Skin epidermis (tissue), 12 donors: ENCODE measurements around the gene KRT72.

Source experiments
- H3K27ac ChIP-seq, 21 experiments: fragments of 200-600 bp; sonication (generic) in 11 of 21; one replicate each; pipeline ENCODE4 v1.5.0; 2020; ENCODE audit warnings: mild to moderate bottlenecking in 3 of 21, inconsistent platforms in 2 of 21, moderate library complexity in 2 of 21
- H3K4me3 ChIP-seq, 7 experiments: fragments of 200-600 bp; sonication (generic) in 2 of 7; one replicate each; pipeline ENCODE4 v1.5.0; 2020; ENCODE audit warnings: inconsistent platforms in 2 of 7, mild to moderate bottlenecking in 2 of 7, moderate library complexity in 1 of 7

KRT72 gene

GRCh38 chr12:52631264-52631663 is 30.0 kb upstream of the KRT72 start:
- Histone ChIP-seq H3K27ac (no peak overlapping the region), H3K4me3 (no peak overlapping the region)

DNA sequence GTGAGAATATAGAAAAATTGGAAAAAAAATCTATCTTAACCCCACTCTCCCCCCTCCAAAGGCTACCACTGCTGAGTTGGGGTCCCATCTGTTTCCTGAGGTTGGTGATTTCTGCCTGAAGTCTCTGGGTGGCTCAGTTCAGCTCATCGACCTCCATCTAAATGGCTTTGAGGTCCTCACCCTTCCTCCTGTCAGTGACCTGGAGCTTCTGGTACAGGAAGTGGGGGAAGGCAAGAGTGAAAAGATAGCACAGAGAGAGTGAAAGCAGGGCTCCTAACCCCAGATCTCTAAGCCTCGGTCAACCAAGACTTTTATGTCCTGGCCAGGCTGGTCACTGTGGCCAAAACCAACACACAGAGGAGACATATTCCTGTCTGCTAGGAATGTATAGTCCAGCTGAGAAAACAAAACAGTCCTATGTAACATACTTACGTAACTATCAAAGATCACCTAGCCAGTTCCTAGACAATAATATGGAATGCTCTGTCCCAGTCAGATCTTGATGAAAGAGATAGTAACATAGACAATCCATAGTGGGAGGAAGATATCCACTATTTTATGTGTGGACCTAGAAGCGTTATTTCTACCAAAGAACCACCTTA is 29.4 kb upstream of the KRT72 start:
- no peak overlapping the region for H3K4me3 ChIP-seq
- H3K27ac ChIP-seq = no peak overlapping the region

- Histone ChIP-seq H3K4me3 (no peak overlapping the region), H3K27ac (no peak overlapping the region)
Measured at GRCh38 chr12:52630008-52630500, 28.8 kb upstream of the KRT72 start.

GRCh38 chr12:52629281-52630007 is 28.2 kb upstream of the KRT72 start:
- Histone ChIP-seq H3K27ac (no peak overlapping the region), H3K4me3 (no peak overlapping the region)

GRCh38 chr12:52628841-52629240 is 27.6 kb upstream of the KRT72 start:
- Histone ChIP-seq H3K4me3 (no peak overlapping the region), H3K27ac (no peak overlapping the region)

- Histone ChIP-seq H3K4me3 (no peak overlapping the region), H3K27ac (no peak overlapping the region)
Measured at GRCh38 chr12:52628111-52628507, 26.8 kb upstream of the KRT72 start.

DNA sequence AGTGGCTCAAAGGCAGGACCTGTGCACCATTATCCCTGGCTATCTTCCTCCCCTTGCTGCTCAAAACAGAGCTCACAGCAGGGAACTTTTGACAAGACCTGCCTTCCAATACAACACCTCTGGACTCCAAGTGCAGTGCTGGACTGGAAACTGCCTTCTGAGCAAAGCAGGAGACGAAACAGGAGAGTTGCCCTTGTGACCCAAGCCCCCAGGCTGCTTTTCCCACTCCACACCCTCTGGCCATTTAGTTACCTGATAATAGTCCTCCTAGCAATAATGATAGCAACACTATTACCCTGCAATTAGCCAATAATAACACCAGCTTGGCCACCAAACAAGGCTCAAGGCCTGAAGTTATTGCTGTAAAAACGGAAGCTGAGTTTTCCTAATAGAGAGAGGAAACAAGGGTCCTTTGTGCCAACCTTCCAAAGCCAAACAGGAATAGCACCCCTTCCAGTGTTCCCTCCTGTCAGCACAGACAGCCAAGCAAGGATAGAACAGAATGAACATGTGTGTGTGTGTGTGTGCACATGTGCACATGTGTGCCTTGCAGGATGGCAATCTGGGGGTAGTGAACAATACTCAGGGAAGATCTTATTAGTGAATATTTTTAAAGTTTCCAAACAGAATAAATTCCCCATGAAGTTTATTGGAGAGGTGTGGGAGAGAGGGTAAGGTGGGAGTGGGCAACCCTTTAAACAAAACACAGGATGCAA is 26.3 kb upstream of the KRT72 start:
- H3K4me3 ChIP-seq = no peak overlapping the region
- H3K27ac ChIP-seq = no peak overlapping the region

- Histone ChIP-seq H3K27ac (no peak overlapping the region), H3K4me3 (no peak overlapping the region)
Measured at GRCh38 chr12:52622349-52622748, 21.1 kb upstream of the KRT72 start.

- Histone ChIP-seq H3K4me3 (no peak overlapping the region), H3K27ac (no peak overlapping the region)
Measured at GRCh38 chr12:52618866-52619265, 17.6 kb upstream of the KRT72 start.

GRCh38 chr12:52618216-52618615 is 17.0 kb upstream of the KRT72 start, which contains the start of gene KRT73:
Gene KRT73 (minus strand): TSS chr12:52618559. CDS start chr12:52618524, 35 bp downstream.
- Histone ChIP-seq H3K27ac (no peak within 1 kb of the TSS), H3K4me3 (no peak within 1 kb of the TSS)

DNA sequence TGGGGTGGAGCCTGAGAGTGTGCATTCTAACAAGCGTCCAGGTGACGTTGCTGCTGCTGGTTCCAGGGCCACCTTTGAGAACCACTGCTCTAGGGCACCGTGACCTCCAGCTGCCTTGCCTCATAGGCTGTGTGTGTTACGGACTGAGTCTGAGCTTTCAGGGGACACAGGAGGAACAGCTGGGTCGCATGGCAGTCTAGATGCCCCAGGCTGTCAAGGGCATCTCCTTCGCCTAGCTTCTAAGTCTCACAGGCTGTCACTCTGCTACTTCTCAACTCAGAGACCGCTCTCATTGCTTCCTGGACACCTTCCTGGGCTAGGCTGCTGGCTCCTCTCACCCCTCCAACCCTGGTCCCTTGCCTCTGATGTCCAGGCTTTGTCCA is 16.1 kb upstream of the KRT72 start:
- Histone ChIP-seq H3K27ac (no peak overlapping the region), H3K4me3 (no peak overlapping the region)

DNA sequence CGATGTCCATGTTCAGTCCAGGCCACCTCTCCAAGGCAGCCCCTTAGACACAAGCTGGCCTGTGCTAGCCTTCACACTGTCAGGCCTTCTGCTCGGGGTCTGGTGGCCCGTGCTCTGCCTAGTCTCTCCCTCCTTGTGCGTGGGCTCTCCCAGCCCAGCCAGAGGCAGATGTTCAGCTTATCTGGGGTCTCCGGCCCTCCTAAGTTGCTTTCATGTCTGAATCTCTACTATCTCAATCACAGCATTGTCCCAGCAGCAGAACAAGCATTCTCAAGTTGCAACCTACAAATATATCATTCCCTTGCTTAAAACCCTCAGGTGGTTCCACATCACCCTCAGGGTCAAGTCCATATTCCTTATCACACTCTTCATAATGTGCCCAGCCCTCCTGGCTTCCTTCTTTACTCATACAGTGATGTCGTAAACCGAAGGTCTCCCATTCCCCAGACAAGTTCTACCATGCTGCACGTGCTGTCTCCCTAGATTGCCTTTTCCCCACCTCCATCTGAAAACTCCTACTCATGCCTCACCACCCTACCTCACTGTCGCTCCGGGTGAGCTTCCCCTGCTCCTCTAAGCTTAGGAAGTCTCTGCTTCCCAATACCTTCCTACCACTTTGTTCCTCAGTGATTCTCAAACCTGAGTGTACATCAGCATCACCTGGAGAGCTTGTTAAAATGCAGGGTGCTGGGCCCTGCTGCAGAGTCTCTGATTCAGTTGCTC is 15.6 kb upstream of the KRT72 start:
- no peak overlapping the region for H3K27ac ChIP-seq
- H3K4me3 ChIP-seq = no peak overlapping the region

- no peak overlapping the region for H3K4me3 ChIP-seq
- peak overlapping the region in 1 of 21 experiments; percentile 27 for H3K27ac ChIP-seq
Measured at GRCh38 chr12:52615912-52616311, 14.6 kb upstream of the KRT72 start.

GRCh38 chr12:52615208-52615868 is 14.1 kb upstream of the KRT72 start:
- Histone ChIP-seq H3K4me3 (no peak overlapping the region), H3K27ac (peak overlapping the region in 1 of 21 experiments; percentile 27)

DNA sequence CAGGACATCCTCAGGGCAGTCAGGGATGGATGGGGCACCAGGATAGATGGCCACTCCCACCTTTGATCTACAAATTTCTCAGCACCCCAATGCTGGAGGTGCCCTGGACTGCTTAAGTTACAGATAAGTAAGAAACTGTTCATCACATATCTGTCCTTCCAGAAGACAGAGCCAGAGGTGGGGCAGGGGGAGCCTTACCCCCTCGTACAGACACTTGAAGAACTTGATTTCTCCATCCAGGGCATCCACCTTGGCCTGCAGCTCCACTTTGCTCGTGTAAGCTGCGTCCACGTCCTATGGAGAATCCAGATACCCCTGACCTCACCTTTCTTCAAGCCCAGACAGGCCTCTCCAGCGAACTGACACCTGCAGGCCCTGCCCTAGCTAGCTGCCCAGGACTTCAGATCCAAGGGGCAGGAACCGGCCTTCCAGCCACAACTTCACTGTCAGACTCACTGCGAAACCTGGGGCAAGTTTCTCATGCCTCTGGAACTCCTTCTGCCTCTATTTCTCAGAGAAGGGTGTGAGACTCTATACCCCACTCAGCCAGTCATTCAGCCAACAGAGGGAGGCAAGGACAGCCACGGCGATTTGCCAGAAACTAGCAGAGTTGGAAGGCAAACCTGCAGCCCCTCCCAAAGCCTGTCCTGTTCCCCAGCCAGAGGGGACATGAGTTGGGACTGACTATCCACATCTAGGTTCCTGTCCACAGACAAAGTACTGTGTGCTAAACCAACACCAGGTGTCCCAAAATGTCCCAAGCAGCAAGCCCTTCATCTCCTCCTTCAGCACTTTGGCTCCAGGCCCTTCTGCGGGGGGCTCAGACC is 13.3 kb upstream of the KRT72 start:
- Histone ChIP-seq H3K27ac (no peak overlapping the region), H3K4me3 (no peak overlapping the region)

DNA sequence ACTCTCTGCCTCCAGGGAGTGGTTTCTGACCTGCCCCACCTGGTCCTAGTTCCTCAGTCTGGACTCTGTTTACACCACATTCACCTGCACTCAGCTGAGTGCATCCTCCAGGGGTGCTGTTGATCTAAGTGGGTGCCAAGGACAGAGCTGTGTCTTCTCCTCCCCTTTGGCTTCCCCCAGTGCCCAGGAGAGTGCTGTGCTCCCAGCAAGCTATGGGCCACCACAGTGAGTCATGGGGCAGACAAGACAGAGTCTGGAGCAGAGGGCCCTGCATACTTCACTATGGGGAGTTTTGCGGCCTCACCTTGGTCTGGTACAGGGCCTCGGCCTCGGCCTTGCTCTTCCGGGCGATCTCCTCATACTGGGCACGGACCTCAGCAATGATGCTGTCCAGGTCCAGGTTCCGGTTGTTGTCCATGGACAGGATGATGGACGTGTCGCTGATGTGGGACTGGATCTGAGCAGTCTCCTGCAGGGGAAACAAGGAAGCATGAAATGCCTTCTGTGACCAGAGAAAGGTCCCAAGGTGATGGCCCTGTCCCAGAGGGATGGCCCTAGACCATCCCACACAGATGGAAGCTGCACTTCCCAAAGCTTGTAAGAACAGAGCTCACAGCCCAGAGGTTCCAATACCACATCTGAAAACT is 12.2 kb upstream of the KRT72 start:
- H3K27ac ChIP-seq = no peak overlapping the region
- no peak overlapping the region for H3K4me3 ChIP-seq

- H3K27ac ChIP-seq = no peak overlapping the region
- no peak overlapping the region for H3K4me3 ChIP-seq
Measured at GRCh38 chr12:52612431-52613383, 11.4 kb upstream of the KRT72 start.
